Fibroblast of mammary gland (primary cell): ENCODE data around the gene CHD2.
"Not testable (repeated sequence)": the region's sequence is repeated elsewhere in the genome, so short reads cannot be mapped to it uniquely, and the experiment has no call there.

Experiments
- DNase-seq: peaks from one replicate; pipeline ENCODE4 v3.0.0-alpha.2; 2010; ENCODE audit warnings: low read depth
- H3K4me3 ChIP-seq: 2 replicates; pipeline ENCODE4 v1.5.1; 2011; ENCODE audit warnings: low read depth, mild to moderate bottlenecking, low read length, moderate library complexity; ENCODE audit not compliant: control insufficient read depth
- TF ChIP-seq, protein P1 (sequence below): conservative IDR thresholded peaks from 2 replicates; pipeline ENCODE4 v1.5.1; 2011; ENCODE audit warnings: low read depth, low read length, inconsistent platforms; ENCODE audit not compliant: control insufficient read depth, insufficient read depth

CHD2 gene

DNA sequence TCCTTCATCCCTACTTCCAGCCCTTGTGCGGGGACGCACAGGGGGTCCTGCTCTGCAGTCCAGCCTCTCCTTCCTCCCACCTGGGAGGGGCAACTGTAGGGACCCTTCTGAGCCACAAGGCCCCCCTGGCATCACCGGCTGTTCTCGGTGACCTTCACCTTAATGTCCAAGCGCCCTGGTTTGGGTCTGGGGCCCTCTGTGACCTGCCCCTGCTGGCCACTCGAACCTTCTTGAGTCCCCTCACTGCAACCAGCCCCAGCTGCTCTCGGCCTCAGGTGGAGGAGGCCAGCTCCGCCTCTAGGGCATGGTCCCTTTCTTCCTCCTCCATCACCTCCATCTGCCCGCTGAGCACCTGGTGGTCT is 131.0 kb downstream of the CHD2 start:
- TF ChIP-seq, protein P1, sequence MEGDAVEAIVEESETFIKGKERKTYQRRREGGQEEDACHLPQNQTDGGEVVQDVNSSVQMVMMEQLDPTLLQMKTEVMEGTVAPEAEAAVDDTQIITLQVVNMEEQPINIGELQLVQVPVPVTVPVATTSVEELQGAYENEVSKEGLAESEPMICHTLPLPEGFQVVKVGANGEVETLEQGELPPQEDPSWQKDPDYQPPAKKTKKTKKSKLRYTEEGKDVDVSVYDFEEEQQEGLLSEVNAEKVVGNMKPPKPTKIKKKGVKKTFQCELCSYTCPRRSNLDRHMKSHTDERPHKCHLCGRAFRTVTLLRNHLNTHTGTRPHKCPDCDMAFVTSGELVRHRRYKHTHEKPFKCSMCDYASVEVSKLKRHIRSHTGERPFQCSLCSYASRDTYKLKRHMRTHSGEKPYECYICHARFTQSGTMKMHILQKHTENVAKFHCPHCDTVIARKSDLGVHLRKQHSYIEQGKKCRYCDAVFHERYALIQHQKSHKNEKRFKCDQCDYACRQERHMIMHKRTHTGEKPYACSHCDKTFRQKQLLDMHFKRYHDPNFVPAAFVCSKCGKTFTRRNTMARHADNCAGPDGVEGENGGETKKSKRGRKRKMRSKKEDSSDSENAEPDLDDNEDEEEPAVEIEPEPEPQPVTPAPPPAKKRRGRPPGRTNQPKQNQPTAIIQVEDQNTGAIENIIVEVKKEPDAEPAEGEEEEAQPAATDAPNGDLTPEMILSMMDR: no peak
- H3K4me3 ChIP-seq: no peak overlapping the region
- DNase-seq: no peak

DNA sequence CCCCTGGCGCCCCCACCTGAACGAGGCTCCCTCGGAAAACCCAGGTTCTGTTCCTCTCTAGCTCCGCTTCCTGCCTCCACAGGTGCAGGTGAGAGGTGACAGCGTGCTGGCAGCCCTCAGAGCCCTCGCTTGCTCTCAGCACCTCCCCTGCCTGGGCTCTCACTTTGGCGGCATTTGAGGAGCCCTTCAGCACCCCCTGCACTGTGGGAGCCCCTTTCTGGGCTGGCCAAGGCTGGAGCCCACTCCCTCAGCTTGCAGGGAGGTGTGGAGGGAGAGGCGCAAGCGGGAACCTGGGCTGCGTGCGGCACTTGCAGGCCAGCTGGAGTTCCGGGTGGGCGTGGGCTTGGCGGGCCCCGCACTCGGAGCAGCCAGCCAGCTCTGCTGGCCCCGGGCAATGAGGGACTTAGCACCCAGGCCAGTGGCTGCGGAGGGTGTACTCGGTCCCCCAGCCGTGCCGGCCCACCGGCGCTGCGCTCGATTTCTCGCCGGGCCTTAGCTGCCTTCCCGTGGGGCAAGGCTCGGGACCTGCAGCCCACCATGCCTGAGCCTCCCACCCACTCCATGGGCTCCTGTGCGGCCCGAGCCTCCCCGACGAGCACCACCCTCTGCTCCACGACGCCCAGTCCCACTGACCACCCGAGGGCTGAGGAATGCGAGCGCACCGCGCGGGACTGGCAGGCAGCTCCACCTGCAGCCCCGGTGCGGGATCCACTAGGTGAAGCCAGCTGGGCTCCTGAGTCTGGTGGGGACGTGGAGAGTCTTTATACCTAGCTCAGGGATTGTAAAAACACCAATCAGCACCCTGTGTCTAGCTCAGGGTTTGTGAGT is 131.6 kb downstream of the CHD2 start:
- not testable (repeated sequence) for DNase-seq, H3K4me3 ChIP-seq

DNA sequence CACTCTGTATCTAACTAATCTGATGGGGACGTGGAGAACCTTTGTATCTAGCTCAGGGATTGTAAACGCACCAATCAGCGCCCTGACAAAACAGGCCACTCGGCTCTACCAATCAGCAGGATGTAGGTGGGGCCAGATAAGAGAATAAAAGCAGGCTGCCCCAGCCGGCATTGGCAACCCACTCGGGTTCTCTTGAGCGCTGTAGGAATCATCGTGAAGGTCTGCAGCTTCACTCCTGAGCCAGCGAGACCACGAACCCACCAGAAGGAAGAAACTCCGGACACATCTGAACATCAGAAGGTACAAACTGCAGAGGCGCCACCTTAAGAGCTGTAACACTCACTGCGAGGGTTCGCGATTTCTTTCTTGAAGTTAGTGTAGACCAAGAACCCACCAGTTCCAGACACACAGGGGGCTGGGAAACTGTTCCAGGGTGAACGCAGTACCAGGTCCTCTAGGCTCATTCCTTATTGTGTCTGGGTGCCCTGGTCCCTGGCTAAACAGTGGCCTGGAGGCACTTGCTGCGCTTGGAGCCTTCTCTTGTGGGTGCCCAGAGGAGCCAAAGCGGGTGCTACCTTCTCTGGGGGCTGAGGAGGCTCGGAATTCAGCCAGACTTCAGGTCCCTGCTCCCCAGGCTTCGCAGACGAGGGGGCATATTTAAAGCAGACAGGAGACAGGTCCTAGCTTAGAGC is 132.5 kb downstream of the CHD2 start:
- not testable (repeated sequence) for H3K4me3 ChIP-seq, DNase-seq

DNA sequence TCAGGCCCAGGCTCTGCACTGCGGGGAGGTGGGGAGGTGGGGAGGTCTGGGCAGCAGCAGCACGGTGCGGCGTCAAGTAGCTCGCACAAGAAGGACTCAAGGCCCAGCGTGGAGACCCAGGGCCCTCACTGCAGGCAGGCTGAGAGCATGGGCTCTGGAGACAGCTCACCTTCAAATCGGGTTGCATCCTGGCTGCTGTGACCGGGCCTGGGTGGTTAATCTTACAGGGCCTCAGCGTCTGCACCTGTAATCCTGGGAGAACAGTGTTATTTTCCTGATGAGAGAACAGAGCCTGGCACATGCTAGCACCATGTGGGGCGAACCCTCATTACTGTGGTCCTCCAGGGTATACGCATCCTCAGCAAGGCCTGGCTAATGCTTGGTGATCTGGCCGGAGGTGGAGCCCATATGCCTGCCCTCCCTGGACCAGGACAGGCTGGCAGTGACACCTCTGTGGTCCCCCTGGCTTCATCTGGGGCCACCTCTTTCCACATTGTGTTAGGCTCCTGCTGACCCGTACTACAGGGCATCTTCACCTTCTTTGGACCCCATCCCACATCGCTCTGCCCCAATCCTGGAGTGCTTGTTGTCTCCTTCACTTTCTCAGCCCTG is 133.4 kb downstream of the CHD2 start:
- DNase-seq: no peak
- no peak overlapping the region for H3K4me3 ChIP-seq
- TF ChIP-seq, protein P1: no peak

GRCh38 chr15:93034512-93034911 is 134.4 kb downstream of the CHD2 start:
- no peak overlapping the region for H3K4me3 ChIP-seq
- DNase-seq: no peak
- TF ChIP-seq, protein P1: no peak

DNA sequence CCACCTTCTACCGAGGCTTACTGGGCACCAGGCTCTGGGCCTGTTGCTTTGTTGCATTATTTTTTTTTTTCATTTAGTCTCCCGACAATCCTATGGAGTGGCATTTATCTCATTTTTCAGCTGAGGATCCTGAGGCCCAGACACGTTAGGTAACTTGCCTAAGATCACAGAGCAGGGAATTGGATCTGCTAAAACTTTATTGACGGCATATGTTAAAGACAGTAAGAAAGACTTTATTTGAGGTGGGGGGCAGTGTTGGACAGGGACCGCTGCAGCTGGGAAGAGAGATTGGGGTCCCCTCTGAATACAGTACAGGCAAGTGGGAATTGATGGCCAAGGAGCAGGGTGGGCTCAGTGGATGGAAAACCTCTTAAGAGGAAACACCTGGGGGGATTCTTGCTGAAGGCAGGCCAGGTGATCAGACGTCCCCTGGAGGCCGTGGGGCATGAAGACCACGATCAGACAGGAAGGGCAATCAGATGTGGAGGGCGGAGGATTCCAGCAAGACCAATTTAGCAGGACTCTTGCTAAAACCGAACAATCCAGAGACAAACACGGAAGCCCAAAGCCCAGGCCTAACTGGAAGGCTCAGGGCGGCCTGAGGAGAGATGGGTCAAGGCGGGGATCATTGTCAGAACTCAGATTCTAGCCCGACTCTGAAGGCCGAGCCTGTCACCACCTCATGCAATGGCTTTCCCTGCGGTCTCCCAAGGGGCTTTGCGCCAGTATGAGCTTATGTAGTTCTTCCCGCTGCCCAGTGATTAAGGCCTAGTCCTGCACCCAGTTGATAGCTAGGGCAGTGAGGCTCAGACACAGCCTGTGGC is 135.2 kb downstream of the CHD2 start:
- no peak overlapping the region for H3K4me3 ChIP-seq
- no peak for DNase-seq
- TF ChIP-seq, protein P1: no peak

GRCh38 chr15:93035953-93036810 is 136.1 kb downstream of the CHD2 start:
- no peak overlapping the region for H3K4me3 ChIP-seq
- peak; percentile 34 for DNase-seq
- TF ChIP-seq, protein P1: peak; percentile 42
